NCI-H2107 (cell line): Measurements from ENCODE around the gene ZBTB25.
A peak's percentile ranks its signal among the peaks of the same experiment; 100 is the strongest.

ENCODE experiments used
- DNase-seq: peaks from one replicate; lab custom pipeline; 2025; lab: John Stamatoyannopoulos, UW

ZBTB25 gene

DNA sequence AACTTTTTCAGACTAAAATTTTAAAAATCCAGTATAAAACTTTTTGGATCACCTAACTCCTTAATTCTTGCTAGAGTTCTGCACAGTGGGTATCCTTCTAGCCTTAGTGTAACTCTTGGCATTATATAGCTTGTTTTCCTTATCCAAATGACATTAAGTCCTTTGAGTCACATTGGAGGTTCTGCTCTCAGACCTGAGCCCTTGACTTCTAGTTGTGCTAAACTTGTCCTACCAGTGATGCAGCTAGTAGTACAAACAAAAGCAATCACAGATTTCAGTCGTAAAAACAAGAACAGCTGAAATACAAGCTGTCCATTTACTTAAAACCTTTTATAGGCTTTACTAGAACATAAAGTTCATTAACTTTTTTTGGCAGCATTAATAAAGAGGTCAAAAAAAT is 11.4 kb upstream of the ZBTB25 start:
- no peak for DNase-seq

DNA sequence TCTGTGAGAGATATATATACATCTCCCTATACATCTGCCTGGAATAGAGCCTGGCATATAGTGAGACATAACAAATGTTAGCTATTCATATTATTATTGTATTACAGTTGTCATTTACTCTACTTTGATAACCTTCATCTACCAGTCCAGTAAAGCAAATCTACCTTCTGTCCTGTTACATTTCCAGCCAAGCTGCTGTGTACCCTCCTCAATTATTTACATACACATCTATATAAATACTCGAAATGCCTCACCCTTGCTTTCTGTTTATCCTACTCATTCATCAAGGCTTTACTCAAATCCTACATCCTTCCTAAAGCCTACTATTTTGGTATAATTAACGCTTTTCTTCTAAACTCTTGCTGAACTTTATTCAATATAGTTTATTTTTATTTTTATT is 9.6 kb upstream of the ZBTB25 start:
- DNase-seq = no peak

DNA sequence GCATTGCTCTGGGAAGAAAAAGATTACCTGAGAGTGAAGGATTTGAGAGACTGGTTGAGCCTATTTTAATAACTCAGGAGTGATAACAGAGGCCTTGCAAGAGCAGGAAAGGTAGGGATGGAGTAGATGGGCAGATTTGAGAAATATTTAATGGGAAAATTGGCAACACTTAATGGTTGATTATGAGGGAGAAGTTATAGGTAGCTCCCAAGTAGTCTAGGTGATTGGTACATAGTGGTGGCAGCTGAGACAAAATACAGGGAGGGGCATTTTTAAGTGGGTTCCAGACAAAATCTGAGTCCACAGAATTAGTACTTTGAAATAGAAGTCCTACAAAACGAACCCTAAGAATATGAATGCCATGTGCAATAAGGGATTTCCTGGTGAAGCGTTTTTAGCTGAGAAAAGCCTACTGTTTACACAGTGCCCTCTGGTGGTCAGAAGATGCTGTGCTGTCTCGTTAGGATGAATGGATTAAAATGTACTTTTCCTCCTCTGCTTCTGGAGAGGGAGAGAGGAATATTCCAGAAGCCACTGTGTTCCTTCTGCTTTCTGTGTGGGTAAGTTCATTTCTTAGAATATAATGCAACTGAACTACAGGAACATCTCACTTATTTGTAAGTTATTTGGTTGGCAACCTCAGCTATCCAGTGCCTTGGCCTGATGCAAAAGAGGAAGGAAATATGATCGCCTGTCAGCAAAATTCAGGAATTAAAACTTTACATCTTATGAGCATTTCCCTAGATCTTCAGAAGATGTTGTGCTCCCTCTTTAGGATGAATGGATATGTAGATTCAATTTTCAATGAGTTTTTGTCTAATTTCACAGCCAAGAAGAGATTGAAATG is 7.4 kb upstream of the ZBTB25 start:
- DNase-seq = peak; percentile 73

DNA sequence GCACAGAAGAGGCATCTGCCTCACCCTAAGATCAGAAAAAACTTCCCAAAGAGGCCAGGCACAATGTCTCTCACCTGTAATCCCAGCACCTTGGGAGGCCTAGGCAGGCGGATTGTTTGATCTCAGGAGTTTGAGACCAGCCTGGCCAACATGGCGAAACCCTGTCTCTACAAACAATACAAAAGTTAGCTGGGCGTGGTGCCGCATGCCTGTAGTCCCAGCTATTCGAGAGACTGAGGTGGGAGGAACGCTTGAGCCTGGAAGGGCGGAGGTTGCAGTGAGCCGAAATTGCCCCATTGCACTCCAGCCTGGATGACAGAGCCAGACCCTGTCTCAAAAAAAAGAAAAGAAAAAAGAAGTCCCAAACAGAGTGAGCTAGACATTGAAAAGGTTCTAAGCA is 5.4 kb upstream of the ZBTB25 start:
- no peak for DNase-seq

DNA sequence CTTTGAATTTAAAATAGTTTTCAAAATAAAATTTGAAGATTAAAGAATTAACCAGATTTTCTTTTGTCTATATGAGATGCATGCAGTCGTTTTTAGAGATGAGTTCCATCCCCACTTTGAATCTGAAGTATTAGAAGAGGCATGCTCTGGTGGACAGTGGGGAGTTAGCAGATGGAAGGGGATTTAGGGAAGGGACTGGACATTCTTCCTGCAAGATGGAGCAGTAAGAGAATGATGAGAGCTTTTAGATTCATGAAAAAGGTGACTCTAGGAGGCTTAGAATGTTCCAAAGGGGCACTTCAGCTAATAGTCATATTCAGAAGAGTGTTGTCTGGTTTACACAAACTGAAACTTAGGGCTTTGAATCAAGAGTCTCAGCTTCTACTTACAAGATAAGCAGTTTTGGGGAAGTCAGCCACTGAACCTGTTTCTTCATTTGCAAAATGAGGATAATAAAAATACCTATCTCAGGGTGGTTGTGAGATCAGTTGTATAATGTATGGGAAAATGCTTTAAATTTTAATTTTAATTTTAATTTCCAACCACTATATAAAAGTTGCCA is 4.7 kb upstream of the ZBTB25 start:
- no peak for DNase-seq

DNA sequence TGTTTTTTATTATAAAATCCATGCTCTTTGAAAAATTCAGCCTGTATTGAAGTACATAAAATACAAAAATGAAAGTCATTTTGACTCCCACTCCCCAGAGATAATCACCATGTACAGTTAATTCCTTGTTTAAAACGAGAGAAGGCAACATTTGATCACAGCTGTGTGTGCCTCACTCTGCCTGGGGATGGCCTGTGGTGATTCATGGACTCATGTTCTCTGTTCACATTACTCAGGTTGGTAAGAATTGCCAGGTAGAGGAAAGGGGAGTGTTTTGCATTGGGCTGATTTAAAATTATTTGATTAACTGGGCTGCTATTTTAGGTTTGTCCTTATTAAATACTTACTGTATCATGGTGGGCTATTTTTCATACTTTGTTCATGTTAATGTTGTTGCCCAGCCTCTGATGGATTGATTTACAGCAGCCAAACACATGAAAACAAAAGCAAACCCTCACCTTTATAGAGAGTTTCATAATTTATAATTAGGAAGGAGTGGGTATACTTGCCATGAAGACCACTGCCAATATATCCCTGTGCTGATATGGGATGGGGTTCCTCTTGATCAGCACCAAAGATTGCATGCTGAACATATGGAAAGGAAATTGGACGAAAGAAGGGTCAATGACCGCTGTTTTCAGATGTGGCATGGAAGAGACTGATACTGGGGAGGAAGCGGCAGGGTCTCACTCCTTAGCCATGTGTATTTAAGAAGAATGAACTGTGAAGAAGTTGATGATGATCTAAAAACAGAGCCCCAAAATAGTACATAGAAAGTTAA is 3.9 kb upstream of the ZBTB25 start:
- no peak for DNase-seq

DNA sequence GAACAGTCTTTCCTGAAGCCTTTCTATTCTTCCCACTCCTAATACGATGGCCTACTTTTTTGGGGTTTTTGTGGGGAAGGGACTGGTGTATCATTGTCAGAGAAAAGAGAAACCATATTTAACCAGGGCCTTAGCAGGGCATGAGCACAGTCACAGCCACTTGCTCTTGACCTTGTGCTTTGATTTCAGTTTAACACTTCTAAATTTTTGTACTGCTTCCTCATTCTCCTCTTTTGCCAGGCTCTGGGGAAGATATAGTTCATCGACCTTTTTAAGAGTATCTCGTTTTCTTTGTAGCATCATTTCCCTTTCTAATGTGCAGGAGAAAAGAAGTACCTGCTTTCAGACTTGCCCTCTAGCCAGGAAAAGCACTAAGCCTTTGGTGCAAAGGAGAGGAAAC is 3.1 kb upstream of the ZBTB25 start:
- DNase-seq = no peak

DNA sequence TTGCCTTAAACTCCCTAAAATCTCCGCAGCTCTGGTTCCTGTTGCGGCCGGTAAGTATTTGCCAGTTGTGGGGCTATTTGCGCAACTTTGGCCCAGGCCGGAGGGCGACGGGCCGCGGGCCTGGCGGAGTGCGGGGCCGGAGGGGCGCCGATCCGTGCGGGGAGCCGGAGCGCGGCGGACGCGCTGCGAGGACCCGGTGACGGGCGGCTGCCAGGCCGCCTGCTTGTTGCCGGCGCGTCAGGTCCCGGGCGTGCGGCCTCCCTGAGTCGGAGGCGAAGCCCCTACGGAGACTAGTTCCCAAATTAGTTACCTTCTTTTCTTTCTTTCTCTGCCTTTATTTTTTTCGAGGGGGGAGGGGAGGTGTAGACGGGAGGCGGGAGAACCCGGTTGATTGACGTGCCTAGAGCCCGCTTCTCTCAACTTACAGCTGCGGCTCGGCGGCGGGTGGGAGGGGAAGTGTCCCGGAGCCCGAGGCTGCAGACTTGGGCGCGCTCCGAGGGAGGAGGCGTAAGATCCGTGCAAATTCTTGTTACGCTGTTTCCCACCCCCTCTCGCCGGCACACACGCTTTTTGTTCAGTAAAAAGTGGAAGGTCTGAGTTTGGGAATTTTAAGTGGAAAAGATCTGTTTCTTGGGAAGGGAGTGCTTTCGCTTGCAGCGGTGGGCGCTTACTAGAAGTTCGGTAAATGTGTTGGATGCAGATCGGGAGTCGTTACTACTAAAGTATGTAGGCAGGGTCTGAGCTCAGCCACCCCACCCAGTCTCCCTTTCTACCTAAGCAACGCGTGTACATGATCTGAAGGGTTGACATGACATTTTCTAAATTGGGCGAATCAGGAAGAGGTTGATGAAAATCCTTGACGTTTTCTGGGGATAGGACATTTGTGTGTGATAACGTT is 1.5 kb upstream of the ZBTB25 start:
- DNase-seq = peak; percentile 94

DNA sequence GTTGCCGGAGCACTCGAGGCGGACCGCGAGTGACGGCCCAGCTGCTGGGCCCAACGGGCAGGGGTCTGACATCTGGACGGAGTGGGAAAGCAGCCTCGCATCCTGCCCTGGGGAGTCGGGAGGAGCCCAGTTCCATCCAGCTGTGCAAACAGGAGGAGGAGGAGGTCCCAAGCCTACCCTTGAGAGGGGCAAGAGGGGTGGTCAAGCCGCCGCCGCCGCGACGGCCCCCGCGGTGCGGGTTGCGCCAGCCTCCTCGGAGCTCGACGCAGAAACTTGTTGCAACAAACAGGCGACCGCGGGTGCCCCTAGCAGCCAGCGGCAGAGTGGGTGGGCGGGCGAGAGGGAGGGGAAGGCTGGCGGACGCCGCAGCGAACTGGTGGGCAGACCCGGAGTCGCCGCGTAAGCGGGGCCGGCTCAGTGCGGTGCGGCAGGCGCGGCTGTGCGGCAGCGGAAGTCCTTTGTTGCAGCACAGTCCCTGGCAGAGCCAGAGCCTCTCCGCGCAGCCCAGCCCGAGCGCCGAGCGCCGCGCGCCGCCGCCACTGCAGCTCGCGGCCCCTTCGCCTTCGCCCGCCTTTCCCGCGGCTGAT is 765 bp upstream of the ZBTB25 start, which contains the start of gene ZBTB1:
TSS of gene ZBTB1 (plus strand) at position 461 of the 587 bp plus-strand sequence. CDS start 16,735 bp downstream, outside the sequence.
- peak; percentile 47 for DNase-seq

DNA sequence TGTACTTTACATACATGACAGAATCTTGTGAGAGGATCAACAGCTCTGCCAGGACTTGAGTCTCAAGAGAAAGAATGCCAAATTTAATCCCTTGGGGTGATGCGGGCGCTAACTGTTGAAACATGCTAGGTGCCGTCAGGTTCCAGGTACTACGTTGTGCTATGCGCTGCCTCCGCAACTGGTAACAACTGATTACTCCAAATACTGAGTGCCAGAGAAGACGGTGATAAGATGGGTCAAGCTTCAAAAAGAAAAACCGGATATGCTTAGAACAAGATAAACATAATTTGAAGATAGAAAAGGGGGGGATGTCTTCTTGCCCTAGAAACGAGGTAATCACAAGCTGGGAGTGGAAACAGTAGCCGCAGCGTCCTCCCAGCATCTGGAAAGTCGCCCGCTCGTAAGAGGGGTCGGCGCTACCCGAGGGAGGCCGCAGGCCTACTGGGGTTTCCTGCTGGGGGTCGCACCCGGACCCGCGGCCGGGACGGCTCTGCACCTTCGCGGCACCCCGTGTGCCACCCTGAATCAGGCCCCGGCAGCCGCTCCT is 678 bp downstream of the ZBTB25 start:
- no peak for DNase-seq

DNA sequence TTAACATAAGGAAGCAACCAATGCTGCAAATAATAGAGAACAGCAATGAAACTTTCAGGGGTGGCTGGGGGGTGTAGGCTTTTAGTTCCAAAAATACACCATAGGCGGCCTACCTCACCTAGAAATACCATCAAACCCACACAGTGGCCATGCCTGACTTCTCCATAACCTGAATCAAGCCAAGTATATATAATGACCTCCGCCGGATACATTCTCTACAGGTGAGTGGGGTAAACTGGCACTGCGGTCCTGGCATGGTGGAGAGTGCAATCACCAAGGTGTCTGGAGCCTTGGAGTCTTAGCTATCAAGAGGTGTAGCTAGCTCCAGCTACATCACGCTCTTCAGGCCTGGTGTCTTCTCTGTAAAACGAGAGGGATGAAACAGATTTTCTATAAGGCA is 1.2 kb downstream of the ZBTB25 start:
- DNase-seq = no peak

DNA sequence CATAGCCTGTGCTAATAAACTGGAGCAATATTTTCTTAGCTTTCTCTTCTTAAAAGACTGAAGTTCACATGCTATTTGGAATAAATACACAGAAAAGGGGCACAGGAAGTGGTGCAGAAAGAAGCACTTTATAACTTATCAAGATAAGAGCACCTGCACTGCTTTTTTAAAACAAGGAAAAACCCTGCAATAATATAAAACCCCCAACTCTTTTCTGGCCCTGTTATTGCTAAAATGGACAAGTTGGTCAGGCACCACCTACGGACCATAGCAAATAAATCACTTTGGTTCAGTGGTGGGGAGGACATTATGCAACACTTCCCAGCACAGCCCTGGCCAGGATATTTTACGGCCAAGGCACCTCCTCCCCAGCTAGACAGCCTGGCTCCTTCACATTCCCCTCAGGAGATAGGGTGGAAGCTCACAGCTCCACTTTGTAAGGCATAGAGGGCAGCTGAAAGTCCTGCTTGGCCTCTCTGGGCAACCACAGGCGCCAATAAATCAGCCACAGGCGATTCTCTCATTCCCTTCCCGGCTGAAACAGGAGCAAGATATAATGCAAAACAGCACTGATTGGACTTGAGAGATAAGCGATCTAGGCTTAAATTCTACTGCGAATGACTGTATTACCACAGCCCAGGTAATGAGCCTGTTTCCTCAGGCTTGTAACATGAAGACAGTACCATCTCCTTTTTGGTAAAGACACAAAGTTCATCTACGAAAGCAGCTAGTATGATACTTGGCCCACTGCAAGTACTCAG is 2.0 kb downstream of the ZBTB25 start:
- no peak for DNase-seq

DNA sequence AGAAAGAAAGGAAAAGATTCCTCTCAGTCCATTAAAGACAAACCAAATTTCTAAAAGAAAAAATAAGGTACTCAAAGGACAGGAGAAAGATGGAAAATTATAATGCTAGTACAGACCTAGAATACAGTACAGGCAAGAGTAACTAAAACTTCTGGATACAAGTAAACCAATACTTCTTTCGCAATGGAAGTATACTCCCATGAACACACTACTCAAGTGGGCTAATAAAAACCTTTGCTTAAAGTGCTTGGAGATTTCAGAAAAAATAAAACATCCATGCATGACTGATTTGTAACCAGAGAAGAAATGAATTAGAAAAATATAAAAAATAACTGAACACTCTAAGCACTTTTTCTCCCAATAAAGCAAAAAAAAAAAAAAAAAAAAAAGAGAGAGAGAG is 3.5 kb downstream of the ZBTB25 start:
- DNase-seq = no peak

DNA sequence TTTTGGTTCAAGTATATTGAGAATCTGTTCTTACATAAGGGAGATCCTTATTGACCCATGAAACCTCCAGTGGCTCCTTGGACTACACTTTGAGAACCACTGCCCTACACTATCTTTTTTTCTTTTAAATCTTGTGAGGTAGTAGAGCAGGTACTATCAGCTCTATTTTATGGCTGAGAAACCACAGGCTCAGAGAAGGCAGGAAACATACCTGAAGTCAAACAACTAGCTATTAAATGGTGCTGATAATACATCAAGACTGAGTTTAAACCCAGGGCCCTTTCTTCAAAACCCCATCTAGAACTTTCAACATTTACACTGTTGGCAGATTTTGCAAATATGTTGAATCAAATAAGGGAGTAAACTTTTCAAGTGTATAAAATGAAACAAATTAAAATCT is 6.9 kb downstream of the ZBTB25 start:
- DNase-seq = no peak

DNA sequence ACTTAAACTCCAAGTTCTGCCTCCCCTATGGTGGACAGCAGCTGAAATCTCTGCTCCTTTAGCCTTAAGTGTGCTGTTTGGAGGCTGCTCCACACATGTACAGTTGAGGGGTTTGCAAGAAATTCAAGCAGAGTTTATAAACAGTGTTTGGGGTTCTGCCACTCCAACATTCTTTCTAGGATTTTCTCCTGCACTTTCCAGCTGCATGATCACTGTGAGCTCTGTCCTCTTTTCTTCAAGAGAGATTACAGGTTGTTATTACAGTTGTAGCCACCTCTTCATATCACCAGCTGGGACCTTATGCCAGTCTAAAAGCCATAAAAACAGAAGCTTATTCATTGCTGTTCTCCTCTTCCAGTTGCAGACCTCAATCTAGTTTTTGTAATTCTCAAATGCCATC is 8.4 kb downstream of the ZBTB25 start:
- no peak for DNase-seq

DNA sequence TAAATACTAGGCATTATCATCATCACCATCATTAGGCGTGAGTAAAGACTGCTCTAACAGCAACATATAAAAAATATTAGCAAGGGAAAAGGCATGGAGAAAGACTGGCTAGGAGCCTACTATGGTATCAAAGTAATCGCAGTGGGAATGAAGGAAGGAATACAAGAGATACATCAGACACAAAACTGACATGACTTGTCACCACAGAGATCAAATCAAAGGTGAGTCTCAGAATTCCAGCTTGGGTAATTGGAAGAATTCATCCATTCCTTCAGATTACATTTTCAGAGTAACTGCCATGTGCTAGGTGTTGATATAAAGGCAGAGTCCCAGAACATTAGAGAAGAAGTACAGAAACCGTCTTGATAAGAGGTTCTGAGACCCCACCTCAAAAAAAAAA is 10.2 kb downstream of the ZBTB25 start:
- DNase-seq = no peak

DNA sequence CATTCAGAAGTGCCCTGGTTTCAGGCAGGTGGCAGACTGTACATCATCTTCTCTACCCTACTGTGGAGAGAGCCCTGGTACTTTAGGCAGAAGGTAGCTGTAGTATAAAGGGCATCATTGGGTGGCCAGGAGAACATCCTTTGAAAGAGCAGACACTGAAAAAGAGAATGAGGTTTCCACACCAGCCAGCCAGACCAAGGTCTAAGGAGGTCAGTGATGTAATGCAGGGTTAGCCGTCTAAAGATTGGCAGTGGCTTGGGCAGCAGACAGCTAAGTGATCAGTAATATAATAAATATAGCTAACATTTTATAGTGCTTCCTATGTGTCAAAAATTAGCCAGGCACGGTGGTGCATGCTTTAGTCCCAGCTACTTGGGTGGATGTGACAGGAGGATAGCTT is 12.0 kb downstream of the ZBTB25 start:
- DNase-seq = no peak

DNA sequence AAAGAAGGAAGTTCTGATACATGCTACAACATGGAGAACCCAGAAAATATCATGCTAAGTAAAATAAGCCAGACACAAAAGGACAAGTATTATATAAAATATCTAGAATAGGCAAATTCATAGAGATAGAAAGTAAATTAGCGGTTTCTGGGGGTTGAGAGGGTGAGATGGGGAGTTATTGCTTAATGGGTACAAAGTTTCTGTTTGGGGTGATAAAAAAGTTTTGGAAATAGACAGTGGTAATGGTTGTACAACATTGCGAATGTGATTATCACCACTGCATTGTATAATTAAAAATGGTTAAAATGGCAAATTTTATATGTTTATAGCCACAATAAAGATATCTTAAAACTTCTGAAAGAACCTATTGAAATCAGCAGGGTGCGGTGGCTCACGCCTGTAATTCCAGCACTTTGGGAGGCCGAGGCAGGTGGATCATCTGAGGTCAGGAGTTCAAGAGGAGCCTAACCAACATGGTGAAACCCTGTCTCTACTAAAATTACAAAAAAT is 15.0 kb downstream of the ZBTB25 start:
- DNase-seq = no peak

DNA sequence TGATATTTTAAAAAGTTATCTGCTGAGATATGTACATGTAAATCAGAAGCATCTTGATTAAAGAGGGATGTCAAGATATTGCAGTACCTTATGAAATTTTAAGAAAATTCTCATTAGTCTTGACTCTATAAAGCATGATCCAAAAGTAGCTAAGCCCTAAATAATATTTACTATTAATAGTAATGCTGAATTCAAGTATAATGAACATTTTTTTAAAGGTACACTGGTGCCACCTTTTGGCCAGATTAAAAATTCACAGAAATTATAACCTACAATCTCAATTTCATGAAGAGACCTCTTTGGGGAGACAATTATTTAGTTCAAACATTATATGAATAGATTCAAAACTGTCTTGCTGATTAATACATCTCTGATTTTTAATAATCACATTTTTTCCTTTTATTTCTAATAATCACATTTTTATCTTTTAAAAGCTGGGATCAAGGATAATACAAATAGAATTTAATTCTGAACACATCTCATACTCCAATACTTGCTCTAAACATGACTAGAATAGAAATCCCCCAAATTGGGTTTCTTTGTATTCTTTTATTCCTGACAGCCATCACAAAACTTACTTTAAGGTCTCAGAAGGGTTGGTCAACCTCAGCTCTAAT is 24.9 kb downstream of the ZBTB25 start:
- no peak for DNase-seq

DNA sequence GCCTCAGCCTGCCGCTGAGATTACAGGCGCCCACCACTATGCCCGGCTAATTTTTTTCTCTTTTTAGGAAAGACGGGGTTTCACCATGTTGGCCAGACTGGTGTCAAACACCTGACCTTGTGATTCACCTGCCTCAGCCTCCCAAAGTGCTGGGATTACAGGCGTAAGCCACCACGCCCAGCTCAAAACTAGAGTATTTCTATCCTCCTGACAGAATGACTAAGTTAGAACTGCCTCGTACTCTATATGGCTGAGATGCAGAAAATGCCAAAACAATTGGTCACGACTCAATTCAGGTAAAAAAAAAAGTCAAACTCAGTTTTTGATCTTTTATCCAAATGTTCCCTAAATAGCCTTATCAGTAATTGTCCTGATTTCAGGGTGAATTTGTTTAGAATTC is 27.2 kb downstream of the ZBTB25 start:
- DNase-seq = no peak
